PC-9 (cell line): ENCODE measurements around the gene RIOK3.

Experiments used
- CTCF ChIP-seq: fragments of 200-600 bp; sonication (generic); conservative IDR thresholded peaks from 2 replicates; pipeline ENCODE4 v1.6.1; 2017; ENCODE audit warnings: mixed run types, antibody characterized with exemption, mild to moderate bottlenecking, moderate library complexity
- EZH2 ChIP-seq: fragments of 200-600 bp; sonication (generic); IDR thresholded peaks from 2 replicates; pipeline ENCODE4 v1.8.0; 2017; ENCODE audit warnings: antibody characterized with exemption, low read depth

DNA sequence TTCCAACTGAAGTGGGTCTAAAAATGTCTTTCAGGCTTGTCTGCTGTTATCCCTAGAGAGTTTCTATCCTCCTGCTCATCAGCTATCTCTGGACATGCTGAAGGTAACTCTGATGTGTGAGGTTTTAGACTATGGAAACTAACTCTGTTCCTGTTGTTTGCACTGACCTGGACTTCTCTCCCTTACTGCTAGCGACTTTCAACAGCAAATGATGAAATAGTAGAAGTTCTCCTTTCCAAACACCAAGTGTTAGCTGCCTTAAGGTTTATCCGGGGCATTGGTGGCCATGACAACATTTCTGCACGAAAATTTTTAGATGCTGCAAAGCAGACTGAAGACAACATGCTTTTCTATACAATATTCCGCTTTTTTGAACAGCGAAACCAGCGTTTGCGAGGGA is 77.1 kb downstream of the RIOK3 start:
- TF ChIP-seq CTCF (no peak), EZH2 (no peak)
